SU-DHL-6 (cell line): ENCODE measurements around the gene OR5AR1.

Experiments
- H2AFZ ChIP-seq: fragments of 200-600 bp; sonication (generic); 2 replicates; pipeline ENCODE4 v1.6.1; 2014; ENCODE audit warnings: low read depth, mild to moderate bottlenecking, moderate library complexity, mixed read lengths, antibody characterized with exemption, low read length; ENCODE audit not compliant: severe bottlenecking
- H3F3A ChIP-seq: fragments of 200-600 bp; shearing (Covaris generic); 2 replicates; pipeline ENCODE4 v1.6.0; 2016; ENCODE audit warnings: antibody characterized with exemption, mild to moderate bottlenecking; ENCODE audit not compliant: insufficient read depth
- H3K27ac ChIP-seq: fragments of 200-600 bp; sonication (generic); 2 replicates; pipeline ENCODE4 v1.5.1; 2016; ENCODE audit warnings: low read depth, mild to moderate bottlenecking, low read length, moderate library complexity, mixed read lengths
- H3K27me3 ChIP-seq: fragments of 200-600 bp; sonication (generic), shearing (Covaris generic); 2 replicates; pipeline ENCODE4 v1.6.0; 2014; ENCODE audit warnings: mild to moderate bottlenecking, low read length
- H3K36me3 ChIP-seq: fragments of 200-600 bp; sonication (generic); 2 replicates; pipeline ENCODE4 v1.6.1; 2014; ENCODE audit warnings: mild to moderate bottlenecking, low read length, mixed read lengths
- H3K4me2 ChIP-seq: fragments of 300-600, 200-600 bp; shearing (Covaris generic), sonication (generic); 2 replicates; pipeline ENCODE4 v1.6.0; 2014; ENCODE audit warnings: low read length, low read depth, mild to moderate bottlenecking; ENCODE audit not compliant: poor library complexity, severe bottlenecking
- H3K4me3 ChIP-seq: fragments of 200-600 bp; sonication (generic); 2 replicates; pipeline ENCODE4 v1.5.1; 2014; ENCODE audit warnings: antibody characterized with exemption, low read length, mild to moderate bottlenecking, mixed read lengths; ENCODE audit not compliant: insufficient read depth, poor library complexity, severe bottlenecking
- H3K79me2 ChIP-seq: fragments of 200-600 bp; sonication (generic); 2 replicates; pipeline ENCODE4 v1.6.1; 2014; ENCODE audit warnings: mild to moderate bottlenecking, low read length, moderate library complexity; ENCODE audit not compliant: insufficient read depth
- H3K9ac ChIP-seq: fragments of 200-600 bp; sonication (generic); 2 replicates; pipeline ENCODE4 v1.7.0; 2014; ENCODE audit warnings: mild to moderate bottlenecking, low read length
- H3K9me2 ChIP-seq: fragments of 200-600 bp; sonication (generic); replicated peaks from 2 replicates; pipeline ENCODE4 v1.6.1; 2014; ENCODE audit warnings: low read length; ENCODE audit not compliant: insufficient read depth
- H3K9me3 ChIP-seq: fragments of 200-600 bp; sonication (generic); 2 replicates; pipeline ENCODE4 v1.6.1; 2014; ENCODE audit warnings: low read length, mixed read lengths; ENCODE audit not compliant: insufficient read depth
- H4K20me1 ChIP-seq: fragments of 200-600 bp; sonication (generic); 2 replicates; pipeline ENCODE4 v1.6.1; 2014; ENCODE audit warnings: low read depth, mild to moderate bottlenecking, antibody characterized with exemption, low read length, moderate library complexity, mixed read lengths
- EZH2phosphoT487 ChIP-seq: fragments of 200-600 bp; sonication (generic), shearing (Covaris generic); conservative IDR thresholded peaks from 2 replicates; pipeline ENCODE4 v1.6.1; 2018; ENCODE audit warnings: mild to moderate bottlenecking, antibody characterized with exemption, low read length, moderate library complexity, mixed read lengths
- TF ChIP-seq, protein P1 (sequence below): fragments of 200-600 bp; sonication (generic); IDR thresholded peaks from one replicate; pipeline ENCODE4 v1.5.1; 2017; ENCODE audit warnings: antibody characterized with exemption, mild to moderate bottlenecking, low read length, moderate library complexity; ENCODE audit not compliant: insufficient read depth, poor library complexity, severe bottlenecking

Gene OR5AR1

DNA sequence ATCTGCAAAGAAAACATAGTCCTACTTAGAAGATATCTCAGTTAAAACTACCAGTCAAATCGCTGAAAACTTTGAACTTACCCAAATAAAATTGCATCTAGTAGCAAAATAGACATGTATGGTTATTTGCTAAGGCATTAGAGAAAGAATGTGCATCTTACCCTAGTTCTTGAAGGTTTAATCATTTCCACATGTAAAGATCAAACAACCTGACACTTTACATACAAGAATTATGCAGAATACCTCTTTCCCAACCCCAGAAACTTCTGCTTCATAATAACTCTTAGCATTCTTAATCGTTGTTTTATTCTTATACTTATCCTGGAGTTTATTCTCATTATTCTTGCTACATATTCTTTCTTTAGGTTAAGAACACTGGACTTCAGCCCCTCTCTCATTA lies 31.2 kb upstream of the OR5AR1 start:
- Histone ChIP-seq H3K27me3 (no peaks in the 10 kb centered on the region), H3K36me3 (no peaks in the 10 kb centered on the region), H3K79me2 (no peaks in the 10 kb centered on the region), H3K9me2 (no peaks in the 10 kb centered on the region), H3K27ac (no peak overlapping the region), H2AFZ (no peak overlapping the region), H3K9me3 (no peaks in the 10 kb centered on the region), H4K20me1 (no peaks in the 10 kb centered on the region), H3K4me3 (no peak overlapping the region), H3K9ac (no peak overlapping the region), H3F3A (no peaks in the 10 kb centered on the region), H3K4me2 (no peak overlapping the region)
- TF ChIP-seq, protein P1, sequence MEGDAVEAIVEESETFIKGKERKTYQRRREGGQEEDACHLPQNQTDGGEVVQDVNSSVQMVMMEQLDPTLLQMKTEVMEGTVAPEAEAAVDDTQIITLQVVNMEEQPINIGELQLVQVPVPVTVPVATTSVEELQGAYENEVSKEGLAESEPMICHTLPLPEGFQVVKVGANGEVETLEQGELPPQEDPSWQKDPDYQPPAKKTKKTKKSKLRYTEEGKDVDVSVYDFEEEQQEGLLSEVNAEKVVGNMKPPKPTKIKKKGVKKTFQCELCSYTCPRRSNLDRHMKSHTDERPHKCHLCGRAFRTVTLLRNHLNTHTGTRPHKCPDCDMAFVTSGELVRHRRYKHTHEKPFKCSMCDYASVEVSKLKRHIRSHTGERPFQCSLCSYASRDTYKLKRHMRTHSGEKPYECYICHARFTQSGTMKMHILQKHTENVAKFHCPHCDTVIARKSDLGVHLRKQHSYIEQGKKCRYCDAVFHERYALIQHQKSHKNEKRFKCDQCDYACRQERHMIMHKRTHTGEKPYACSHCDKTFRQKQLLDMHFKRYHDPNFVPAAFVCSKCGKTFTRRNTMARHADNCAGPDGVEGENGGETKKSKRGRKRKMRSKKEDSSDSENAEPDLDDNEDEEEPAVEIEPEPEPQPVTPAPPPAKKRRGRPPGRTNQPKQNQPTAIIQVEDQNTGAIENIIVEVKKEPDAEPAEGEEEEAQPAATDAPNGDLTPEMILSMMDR: no peak
- TF ChIP-seq EZH2phosphoT487: no peak

DNA sequence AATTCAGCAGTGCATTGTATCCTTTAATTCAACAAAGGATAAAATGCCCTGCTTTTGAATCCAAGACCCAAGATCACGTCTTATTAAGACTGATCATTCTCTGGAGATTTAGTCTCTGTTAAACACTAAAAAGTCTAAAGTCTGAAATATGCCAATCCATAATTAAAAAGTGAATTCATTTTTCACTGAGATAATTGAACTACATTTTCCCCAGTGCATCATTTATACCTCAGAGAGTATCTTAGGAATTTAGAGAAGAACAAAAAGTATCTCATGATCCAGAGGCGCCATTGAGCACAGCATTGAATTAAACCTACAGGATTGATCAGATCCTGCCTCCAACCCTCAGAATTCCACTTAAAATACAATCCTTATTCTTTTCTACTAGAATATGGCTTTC lies 26.6 kb upstream of the OR5AR1 start:
- no peaks in the 10 kb centered on the region for H3K9me2 ChIP-seq
- no peak overlapping the region for H3K4me3 ChIP-seq
- H3K9me3 ChIP-seq: no peaks in the 10 kb centered on the region
- H3F3A ChIP-seq: no peaks in the 10 kb centered on the region
- H3K27ac ChIP-seq: no peak overlapping the region
- H3K36me3 ChIP-seq: no peaks in the 10 kb centered on the region
- H3K9ac ChIP-seq: no peak overlapping the region
- H2AFZ ChIP-seq: no peak overlapping the region
- no peaks in the 10 kb centered on the region for H3K27me3 ChIP-seq
- no peaks in the 10 kb centered on the region for H4K20me1 ChIP-seq
- TF ChIP-seq, protein P1: no peak
- TF ChIP-seq EZH2phosphoT487: no peak
- H3K79me2 ChIP-seq: no peaks in the 10 kb centered on the region
- no peak overlapping the region for H3K4me2 ChIP-seq

DNA sequence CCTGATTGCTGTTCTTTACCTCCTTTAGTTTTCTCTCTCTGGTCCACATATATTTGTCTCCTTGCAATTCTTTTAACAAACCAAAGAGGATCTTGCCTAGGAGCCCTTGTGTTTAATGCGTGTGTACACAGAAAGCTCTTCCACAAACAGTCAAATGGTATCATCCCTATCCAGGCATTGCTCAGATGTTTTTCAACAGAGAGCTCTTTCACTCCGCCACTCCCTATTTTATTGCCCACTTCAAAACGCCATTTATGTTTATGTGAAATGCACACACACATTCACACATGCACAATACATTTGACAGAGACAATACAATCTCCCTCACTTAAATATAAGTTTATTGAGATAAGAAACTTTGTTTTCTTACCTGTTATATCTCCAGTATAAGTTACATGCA lies 26.0 kb upstream of the OR5AR1 start:
- TF ChIP-seq, protein P1: no peak
- no peak for TF ChIP-seq EZH2phosphoT487
- Histone ChIP-seq H3F3A (no peaks in the 10 kb centered on the region), H4K20me1 (no peaks in the 10 kb centered on the region)

DNA sequence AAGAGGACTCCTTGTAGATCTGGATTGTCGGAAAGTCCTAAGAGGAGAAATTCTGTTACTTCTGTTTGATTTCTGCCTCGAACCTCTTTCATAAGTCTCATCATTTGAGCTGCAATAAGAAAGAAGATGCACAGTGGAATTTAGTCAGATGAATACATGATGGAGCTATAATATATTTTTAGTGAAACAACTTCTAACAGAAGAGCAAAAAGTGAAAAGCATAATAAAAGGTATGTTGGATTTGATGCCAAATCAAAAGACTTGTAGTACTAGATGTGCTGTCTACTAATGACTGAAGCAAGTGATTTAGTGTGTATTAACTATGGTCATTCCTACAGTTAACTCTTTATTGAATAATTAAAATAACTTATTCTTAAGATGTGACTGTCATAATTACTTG lies 21.1 kb upstream of the OR5AR1 start, which contains the start of gene OR5AP2:
Gene OR5AP2, minus strand, starts transcription at position 101 of the 400 bp plus-strand sequence. Its CDS starts 0 bp downstream, at position 101.
- TF ChIP-seq, protein P1: no peak
- TF ChIP-seq EZH2phosphoT487: no peak
- Histone ChIP-seq H3K4me3 (no peak within 1 kb of the TSS), H3K9me2 (no peaks in the 10 kb centered on the region), H3K9ac (no peak within 1 kb of the TSS), H3K27me3 (no peaks in the 10 kb centered on the region), H2AFZ (no peak within 1 kb of the TSS), H3K79me2 (no peaks in the 10 kb centered on the region), H3K4me2 (no peak within 1 kb of the TSS), H3F3A (no peaks in the 10 kb centered on the region), H3K36me3 (no peaks in the 10 kb centered on the region), H3K27ac (no peak within 1 kb of the TSS), H4K20me1 (no peaks in the 10 kb centered on the region), H3K9me3 (no peaks in the 10 kb centered on the region)

More for the DNA sequence above, 26.0 kb upstream of the OR5AR1 start:
- H3K27ac ChIP-seq: no peak overlapping the region
- no peak overlapping the region for H3K4me3 ChIP-seq
- H3K79me2 ChIP-seq: no peaks in the 10 kb centered on the region
- H2AFZ ChIP-seq: no peak overlapping the region
- no peaks in the 10 kb centered on the region for H3K36me3 ChIP-seq
- H3K9me3 ChIP-seq: no peaks in the 10 kb centered on the region
- no peak overlapping the region for H3K9ac ChIP-seq
- no peaks in the 10 kb centered on the region for H3K9me2 ChIP-seq
- no peak overlapping the region for H3K4me2 ChIP-seq
- no peaks in the 10 kb centered on the region for H3K27me3 ChIP-seq
